Superior temporal gyrus (tissue), 1 donor: Measurements from ENCODE around the gene GMPPA.

Experiments used
- DNase-seq: peaks from one replicate; pipeline ENCODE4 v3.0.0-alpha.2; 2016; ENCODE audit errors: extremely low spot score

GMPPA gene

DNA sequence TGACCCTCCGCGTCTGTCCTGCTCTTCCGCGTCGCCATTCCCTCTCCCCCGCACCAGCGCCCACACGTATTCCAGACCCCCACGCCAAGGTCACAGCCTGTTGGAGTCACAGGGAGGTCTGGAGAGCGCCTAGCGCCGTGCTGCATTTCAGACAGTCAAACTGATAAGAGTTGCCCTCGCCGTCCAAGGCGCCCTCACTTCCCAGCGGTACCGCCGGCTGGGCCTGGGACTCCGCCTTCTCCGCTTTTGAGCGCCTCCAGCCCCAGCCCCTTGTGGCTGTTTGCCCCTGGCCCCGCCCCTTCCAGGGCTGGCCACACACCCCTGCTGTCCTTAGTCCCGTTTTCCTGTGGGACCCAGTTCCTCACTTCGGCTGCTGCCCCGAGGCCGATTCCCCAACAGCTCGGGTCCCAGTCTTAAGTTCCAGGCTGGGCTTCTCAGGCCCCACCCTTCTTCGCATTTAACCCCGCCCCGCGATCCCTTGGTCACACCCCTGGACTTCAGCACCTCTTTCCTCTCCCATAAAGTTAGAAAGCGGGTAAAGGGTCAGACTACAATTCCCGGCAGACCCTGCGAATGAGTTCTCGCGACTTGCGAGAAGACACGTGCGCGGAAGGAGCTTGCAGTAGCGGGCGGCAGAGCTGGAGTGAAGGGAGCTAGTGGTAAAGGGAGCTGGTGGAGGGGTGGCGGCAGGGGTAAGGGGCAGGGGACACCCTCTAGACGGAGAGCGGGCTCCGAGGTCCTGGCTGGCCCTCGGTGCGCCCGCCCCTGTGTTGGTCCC lies at the start of gene GMPPA:
GMPPA (plus strand) TSS at position 612 of the 778 bp plus-strand sequence. CDS start 1,085 bp downstream, outside the sequence.
- DNase-seq, result peak; percentile 95

DNA sequence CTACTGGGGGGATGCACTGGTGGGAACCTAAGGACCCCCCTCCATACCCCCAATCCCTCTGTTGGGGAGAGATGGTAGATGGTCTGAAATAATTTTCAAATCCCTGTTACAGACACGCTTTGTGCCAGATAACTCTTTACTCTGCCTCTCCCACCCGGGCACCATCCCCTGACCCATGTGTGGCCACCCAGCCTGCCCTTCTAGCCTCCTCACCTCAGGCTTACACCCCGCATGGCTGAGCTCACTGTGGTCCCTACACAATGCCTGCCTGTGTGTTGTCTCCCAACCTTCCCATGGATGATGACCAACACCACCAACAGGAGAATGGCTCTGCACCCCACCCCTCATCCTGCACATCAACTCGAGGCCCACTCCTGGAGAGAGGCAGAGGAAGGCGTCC lies 49.1 kb upstream of the GMPPA start:
- DNase-seq, result no peak

GRCh38 chr2:219451661-219452360 lies 46.9 kb upstream of the GMPPA start:
- no peak for DNase-seq

GRCh38 chr2:219452361-219453317 lies 46.1 kb upstream of the GMPPA start:
- DNase-seq, result no peak

GRCh38 chr2:219453671-219454590 lies 44.8 kb upstream of the GMPPA start:
- no peak for DNase-seq

GRCh38 chr2:219455581-219455980 lies 43.1 kb upstream of the GMPPA start:
- DNase-seq, result no peak

DNA sequence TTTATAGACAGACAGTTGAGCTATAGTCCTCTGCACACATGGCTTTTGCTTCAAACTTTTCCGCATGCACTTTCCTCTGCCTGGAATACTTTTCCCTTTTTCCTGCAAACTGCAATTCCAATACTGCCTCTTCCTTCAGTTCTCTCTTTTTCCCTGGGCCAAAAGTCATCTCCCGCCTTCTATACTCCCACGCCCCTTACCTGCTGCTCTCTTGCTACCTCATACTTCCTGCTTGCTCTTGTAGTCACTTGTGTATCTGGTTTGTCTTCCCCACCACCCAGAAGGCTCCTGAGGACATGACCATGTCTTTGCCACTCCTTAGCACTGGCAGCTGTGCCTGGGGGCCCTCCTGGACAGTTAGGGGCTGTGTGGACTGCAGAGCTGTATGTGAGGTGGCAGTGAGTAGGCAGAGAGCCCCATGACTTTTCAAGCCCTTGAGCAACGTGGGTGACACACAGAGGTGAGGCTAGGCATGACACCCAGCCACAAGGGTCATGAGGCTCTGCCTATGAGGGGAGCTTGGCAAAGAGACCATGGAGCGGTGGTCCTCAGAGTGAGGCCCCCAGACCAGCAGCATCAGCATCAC lies 40.8 kb upstream of the GMPPA start:
- DNase-seq, result no peak

- DNase-seq, result no peak
Measured at GRCh38 chr2:219458996-219459395, 39.7 kb upstream of the GMPPA start.

- no peak for DNase-seq
Measured at GRCh38 chr2:219459460-219460311, 39.0 kb upstream of the GMPPA start.

DNA sequence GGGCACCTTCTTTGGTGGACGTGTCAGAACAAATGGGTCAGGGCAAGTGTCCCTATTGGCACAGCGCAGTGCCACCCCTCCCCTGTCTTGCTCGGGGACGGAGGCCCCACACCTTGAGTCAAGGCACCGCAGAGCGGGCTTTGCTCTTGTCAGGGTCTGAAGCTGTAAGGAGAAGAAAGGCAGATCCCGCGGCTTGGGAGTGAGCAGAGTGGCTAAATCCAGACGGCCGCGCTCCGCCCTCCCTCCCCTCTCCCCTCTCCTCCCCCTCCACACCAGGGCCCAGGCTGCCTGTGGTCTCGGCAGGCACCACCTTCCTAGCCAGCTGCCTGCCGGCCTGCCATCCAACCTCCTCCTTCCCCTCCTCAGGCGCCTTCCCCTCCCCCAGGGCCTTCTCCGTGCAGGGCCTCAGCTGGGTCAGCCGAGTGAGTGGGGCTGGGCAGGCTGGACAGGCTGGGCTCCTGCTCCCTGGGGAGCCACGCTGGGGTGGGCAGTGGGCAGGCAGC lies 38.2 kb upstream of the GMPPA start:
- no peak for DNase-seq

- no peak for DNase-seq
Measured at GRCh38 chr2:219461047-219461514, 37.6 kb upstream of the GMPPA start.

DNA sequence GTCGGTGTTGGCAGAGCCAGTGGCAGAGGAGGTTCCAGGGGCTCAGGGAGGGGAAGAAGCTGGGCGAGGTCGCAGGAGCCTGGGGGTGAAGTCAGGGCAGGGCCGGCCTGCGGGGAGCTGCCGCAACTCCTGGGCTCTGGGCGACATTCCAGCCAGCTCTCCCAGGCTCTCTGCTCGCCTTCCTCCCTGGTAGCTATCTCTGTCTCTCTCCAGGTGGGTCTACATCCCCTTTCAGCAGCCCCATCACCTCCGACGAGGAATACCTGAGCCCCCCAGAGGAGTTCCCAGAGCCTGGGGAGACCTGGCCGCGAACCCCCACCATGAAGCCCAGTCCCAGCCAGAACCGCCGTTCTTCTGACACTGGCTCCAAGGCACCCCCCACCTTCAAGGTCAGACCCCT lies 37.0 kb upstream of the GMPPA start:
- DNase-seq, result no peak

DNA sequence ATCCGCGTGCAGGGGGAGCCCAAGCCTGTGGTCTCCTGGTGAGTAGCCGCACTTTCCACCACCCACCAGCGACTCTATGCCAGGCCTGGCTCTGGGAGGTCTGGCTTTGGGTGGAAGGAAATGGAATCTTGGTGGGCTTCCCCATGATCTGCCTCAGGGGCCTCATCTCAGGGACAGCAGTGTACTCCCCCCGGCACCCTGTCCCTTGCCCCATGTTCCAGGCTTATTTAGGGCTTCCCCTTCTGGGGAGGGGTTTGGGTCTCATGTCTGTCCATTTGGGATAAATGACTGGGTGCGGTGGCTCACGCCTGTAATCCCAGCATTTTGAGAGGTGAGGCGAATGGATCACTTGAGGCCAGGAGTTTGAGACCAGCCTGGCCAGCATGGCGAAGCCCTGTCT lies 36.3 kb upstream of the GMPPA start:
- no peak for DNase-seq

DNA sequence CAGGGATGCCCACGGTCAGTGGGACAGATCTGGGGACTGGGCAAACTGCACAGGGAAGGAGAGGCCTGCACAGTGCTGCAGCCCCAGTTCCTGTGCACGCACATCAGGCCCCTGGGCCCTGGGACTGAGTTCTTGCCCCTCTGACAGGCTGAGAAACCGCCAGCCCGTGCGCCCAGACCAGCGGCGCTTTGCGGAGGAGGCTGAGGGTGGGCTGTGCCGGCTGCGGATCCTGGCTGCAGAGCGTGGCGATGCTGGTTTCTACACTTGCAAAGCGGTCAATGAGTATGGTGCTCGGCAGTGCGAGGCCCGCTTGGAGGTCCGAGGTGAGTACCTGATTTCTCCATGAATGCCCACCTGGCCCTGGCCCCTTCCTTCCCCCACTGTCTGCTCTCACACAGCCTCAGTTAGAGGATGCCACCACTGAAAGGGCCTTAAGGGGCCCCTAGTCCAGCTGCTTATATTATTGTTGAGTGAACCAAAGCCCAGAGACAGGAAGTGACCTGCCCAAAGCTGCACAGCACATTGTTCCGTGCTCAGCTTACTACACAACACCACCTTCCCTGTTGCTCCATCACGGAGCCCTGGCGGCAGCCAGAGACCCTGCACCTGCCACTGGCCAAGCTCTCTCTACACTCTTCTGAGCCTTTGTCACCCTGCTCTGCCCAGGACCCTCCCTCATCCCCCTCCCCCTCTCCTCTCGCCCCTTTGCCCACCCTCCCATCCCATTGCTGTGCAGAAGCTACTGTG lies 34.2 kb upstream of the GMPPA start:
- DNase-seq, result no peak

- DNase-seq, result no peak
Measured at GRCh38 chr2:219465659-219466561, 32.8 kb upstream of the GMPPA start.

GRCh38 chr2:219466816-219467735 lies 31.6 kb upstream of the GMPPA start:
- DNase-seq, result no peak

DNA sequence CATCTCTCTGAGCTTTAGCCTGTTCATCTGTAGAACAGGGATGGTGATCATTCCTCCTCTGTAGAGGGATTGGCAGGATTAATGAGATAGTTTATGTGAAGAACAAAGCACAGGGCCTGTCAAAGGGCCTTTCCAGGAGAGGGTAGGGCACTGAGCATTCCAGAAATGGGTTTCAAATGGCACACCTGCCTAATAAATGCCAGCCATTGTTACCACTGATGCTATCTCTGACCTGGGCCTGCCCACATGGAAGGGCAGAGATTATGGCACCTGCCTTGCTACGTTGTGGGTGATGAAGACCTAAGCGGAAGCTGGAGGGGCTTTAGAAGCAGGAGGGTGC lies 31.0 kb upstream of the GMPPA start:
- DNase-seq, result no peak
